Measurements from ENCODE around the gene ATG9A. TPM values are rescaled to one million over a fixed set of nuclear protein-coding genes. Genes with fewer than 3 reads are reported as not detected.
"Not testable (repeated sequence)": the region's sequence is repeated elsewhere in the genome, so short reads cannot be mapped to it uniquely, and the experiment has no call there.

The ATG9A gene
- total and polyA plus RNA-seq, 11 donors, result 28.3 to 147 (median 83.5) TPM

DNA sequence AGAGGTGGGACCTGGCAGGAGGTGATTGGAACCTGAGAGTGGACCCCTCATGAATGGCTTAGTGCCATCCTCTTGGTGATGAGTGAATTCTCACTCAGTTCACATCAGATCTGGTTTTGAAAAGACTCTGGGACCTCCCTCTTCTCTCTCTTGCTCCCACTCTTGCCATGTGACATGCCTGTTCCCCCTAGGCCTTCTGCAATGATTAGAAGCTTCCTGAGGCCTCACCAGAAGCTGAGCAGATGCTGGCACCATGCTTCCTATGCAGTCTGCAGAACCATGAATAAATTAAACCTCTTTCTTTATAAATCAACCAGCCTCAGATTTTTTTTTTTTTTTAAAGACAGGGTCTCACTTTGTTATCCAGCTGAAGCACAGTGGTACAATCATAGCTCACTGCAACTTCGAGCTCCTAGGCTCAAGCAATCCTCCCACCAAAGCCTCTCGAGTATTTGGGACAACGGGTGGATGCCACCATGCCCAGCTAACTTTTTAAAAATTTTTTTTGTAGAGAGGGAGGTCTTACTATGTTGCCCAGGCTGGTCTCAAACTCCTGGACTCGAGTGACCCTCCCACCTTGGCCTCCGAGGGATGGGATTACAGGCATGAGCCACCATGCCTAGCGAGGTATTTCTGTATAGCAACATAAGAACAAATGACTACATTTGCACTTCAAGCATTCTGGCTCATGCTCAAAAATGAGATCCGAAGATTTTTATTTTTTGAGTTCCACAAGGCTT, 24.8 kb downstream of the ATG9A start:
- Histone ChIP-seq H3K36me3 (peaks cover 0 to 20% (median 17%) of the 10 kb centered on the region in 9 donors), H3K9me3 (no peaks in the 10 kb centered on the region), H3K27me3 (peaks cover 0 to 3% (median 0%) of the 10 kb centered on the region in 9 donors), H3K4me1 (peaks cover 0 to 25% (median 17%) of the 10 kb centered on the region in 12 donors), H3K4me3 (no peak overlapping the region), H3K27ac (no peak overlapping the region)
- 91 to 95% (median 94%) methylated on average over 7 of the region's 7 CpGs for WGBS, 4 donors
- intact Hi-C loops (cut with DNase I), result loop anchor here in 7 of 10 donors (2.0 to 5.0 kb wide), 4 partner anchors 24 to 42 kb away; partner anchors contain the start of genes NHEJ1 (in 3 of the 7) and SLC23A3 (in 3 of the 7)
- TF ChIP-seq, protein P1, sequence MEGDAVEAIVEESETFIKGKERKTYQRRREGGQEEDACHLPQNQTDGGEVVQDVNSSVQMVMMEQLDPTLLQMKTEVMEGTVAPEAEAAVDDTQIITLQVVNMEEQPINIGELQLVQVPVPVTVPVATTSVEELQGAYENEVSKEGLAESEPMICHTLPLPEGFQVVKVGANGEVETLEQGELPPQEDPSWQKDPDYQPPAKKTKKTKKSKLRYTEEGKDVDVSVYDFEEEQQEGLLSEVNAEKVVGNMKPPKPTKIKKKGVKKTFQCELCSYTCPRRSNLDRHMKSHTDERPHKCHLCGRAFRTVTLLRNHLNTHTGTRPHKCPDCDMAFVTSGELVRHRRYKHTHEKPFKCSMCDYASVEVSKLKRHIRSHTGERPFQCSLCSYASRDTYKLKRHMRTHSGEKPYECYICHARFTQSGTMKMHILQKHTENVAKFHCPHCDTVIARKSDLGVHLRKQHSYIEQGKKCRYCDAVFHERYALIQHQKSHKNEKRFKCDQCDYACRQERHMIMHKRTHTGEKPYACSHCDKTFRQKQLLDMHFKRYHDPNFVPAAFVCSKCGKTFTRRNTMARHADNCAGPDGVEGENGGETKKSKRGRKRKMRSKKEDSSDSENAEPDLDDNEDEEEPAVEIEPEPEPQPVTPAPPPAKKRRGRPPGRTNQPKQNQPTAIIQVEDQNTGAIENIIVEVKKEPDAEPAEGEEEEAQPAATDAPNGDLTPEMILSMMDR (IDR thresholded peaks at IDR 0.05), result no peak
- TF ChIP-seq POLR2A (IDR thresholded peaks at IDR 0.05), result no peak
- ATAC-seq (no peak), DNase-seq (peak in 1 of 5 donors; percentile 3)

DNA sequence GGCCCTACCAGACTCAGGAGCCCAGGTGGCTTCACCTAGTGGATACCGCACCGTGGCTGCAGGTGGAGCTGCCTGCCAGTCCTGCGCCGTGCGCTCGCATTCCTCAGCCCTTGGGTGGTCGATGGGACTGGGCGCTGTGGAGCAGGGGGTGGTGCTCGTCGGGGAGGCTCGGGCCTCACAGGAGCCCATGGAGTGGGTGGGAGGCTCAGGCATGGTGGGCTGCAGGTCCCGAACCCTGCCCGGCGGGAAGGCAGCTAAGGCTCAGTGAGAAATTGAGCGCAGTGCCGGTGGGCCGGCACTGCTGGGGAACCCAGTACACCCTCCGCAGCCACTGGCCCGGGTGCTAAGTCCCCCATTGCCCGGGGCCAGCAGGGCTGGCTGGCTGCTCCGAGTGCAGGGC, 28.1 kb downstream of the ATG9A start:
- ATAC-seq; H3K36me3 ChIP-seq; H3K4me3 ChIP-seq; H3K27ac ChIP-seq; intact Hi-C loops (cut with DNase I); H3K9me3 ChIP-seq; H3K4me1 ChIP-seq: not testable (repeated sequence)
- 89 to 93% (median 90%) methylated on average over 15 to 21 of the region's 21 CpGs for WGBS, 4 donors
- H3K27me3 ChIP-seq, result peaks cover 0 to 16% (median 0%) of the 10 kb centered on the region in 9 donors
- DNase-seq, result peak in 1 of 5 donors; percentile 0

DNA sequence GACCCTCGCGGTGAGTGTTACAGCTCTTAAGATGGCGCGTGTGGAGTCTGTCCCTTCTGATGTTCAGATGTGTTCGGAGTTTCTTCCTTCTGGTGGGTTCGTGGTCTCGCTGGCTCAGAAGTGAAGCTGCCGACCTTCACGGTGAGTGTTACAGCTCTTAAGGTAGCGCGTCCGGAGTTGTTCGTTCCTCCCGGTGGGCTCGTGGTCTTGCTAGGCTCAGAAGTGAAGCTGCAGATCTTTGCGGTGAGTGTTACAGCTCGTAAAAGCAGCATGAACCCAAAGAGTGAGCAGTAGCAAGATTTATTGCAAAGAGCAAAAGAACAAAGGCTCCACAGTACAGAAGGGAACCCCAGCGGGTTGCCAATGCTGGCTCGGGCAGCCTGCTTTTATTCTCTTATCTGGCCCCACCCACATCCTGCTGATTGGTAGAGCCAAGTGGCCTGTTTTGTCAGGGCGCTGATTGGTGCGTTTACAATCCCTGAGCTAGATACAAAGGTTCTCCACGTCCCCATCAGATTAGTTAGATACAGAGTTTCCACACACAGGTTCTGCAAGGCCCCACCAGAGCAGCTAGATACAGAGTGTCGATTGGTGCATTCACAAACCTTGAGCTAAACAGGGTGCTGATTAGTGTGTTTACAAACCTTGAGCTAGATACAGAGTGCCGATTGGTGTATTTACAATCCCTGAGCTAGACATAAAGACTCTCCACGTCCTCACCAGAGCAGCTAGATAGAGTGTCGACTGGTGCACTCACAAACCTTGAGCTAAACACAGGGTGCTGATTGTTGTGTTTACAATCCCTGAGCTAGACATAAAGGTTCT, 28.7 kb downstream of the ATG9A start:
- DNase-seq, result peak in 1 of 5 donors; percentile 1
- H3K4me3 ChIP-seq; H3K36me3 ChIP-seq; ATAC-seq; H3K4me1 ChIP-seq; H3K27ac ChIP-seq; H3K9me3 ChIP-seq; intact Hi-C loops (cut with DNase I): not testable (repeated sequence)
- WGBS, 4 donors, result 79 to 86% (median 81%) methylated on average over 25 to 26 of the region's 26 CpGs
- H3K27me3 ChIP-seq, result peaks cover 0 to 16% (median 0%) of the 10 kb centered on the region in 9 donors

DNA sequence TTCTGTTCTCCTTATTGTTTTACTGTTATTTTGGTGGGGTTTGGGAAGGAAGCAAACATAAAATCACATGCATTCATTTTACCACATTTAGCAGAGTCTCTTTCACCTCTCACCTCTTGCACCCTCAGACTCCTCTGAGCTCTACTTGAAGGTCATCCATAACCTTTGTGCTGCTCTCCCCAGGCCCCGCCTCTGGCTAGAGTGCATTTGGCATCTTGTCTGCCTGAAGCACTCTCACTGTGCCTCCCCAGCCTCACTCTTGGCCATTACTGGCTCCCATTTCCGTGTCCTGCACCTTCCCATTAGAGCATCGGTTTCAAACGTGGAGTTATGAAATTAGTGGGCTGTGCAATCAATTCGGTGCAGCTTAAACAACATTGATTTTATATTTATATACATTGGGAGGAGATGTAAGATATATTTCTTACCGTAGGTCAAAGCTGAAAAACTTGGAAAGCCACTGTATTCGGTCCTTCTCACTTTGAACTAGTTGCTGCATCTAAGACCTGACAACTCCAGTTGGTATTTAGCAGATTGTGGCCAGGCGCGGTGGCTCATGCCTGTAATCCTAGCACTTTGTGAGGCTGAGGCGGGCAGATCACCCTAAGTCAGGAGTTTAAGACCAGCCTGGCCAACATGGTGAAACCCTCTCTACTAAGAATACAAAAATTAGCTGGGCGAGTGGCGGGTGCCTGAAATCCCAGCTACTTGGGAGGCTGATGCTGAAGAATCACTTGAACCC, 29.8 kb downstream of the ATG9A start:
- WGBS, 4 donors, result 82 to 90% (median 85%) methylated on average over 12 of the region's 12 CpGs
- no peaks in the 10 kb centered on the region for H3K9me3 ChIP-seq
- no peak for ATAC-seq
- no peak overlapping the region for H3K27ac ChIP-seq
- no peak for DNase-seq
- no peaks in the 10 kb centered on the region for H3K4me1 ChIP-seq
- intact Hi-C loops (cut with DNase I), result no loop called here
- no peaks in the 10 kb centered on the region for H3K36me3 ChIP-seq
- TF ChIP-seq, protein P1 (IDR thresholded peaks at IDR 0.05), result no peak
- TF ChIP-seq POLR2A (IDR thresholded peaks at IDR 0.05), result no peak
- peaks cover 0 to 16% (median 0%) of the 10 kb centered on the region in 9 donors for H3K27me3 ChIP-seq
- no peak overlapping the region for H3K4me3 ChIP-seq
